NCI-H1417 treated with DMSO at 0.1 percent for 48 hours (cell line): Measurements from ENCODE around the gene XPO6.
"Not testable (repeated sequence)": the region's sequence is repeated elsewhere in the genome, so short reads cannot be mapped to it uniquely, and the experiment has no call there.

Experiments used
- DNase-seq: peaks from one replicate; lab custom pipeline; 2025; lab: John Stamatoyannopoulos, UW

Gene XPO6

GRCh38 chr16:28149011-28149888, 62.5 kb downstream of the XPO6 start:
- no peak for DNase-seq

DNA sequence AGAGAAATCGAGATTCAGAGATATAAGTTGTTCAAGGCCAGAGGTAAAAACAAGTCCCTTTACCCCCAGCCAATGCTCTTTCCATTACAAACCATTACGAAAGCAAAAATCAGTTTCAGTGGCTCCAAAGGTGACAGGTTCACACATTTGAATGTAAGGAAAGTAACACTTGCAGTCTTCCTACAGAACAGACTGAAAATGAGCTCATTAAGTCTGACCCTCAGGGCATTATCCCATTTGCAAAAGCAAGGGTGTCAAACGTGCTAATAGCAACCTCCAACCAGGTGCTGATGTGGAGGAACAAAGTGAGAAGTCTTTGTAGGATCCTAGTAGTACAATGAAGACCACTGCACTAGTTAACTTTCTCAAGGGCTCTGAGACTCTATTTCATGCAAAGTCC, 65.2 kb downstream of the XPO6 start:
- DNase-seq = no peak

- DNase-seq = no peak
These were observed 66.0 kb downstream of the XPO6 start for GRCh38 chr16:28145796-28146195.

DNA sequence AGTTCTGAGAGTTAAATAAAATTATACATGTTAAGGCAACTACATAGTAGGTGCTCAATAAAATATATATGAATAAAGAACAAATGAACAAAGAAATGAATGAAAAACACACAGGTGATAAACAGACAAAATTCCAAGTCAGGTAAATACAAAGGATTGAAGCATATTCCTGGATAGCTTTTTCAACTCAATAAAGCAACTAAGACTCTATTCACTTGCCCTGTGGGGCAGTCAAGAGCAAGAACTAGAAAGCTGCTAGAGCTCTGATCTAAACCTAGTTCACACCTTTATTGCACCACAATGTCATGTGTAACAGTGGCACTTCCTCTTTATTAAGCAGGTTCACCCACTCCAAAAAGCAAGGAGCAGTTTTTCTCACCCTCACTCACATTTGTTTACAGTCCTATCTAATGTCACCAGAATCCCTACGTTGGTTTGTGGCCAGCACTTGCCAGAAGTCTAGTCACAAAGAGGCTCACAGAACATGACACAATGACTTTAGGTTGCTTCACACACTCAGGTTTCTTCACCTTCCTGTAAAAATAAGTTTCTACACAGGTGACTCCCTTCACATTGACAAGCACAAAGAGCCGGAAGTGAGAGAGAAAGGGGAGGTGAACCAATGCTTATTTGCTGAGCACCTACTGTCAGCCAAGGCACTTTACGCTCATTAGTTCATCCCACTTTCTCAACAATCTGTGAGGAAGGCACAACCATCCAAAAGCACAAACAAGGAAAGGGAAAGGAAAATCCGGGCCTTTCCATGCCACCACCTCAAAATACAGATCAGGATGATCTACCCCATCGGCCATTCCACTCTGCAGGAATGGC, 70.8 kb downstream of the XPO6 start:
- DNase-seq = no peak

DNA sequence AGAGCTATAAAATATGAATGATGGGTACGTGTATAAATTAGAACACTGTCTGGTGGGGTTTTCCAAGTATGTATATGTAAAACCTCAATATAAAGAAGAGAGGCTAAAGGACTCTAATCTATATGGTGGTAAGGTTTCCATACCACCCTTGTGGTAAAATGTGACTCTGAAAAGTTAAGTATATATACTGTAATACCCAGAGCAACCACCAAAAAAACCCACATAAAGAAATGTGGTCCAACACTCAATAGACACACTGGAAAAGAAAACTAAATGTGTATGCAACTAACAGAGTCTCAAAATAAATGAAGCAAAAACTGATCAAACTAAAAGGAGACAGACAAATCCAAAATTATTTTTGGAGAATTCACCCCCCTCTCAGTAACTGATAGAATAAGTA, 72.2 kb downstream of the XPO6 start:
- DNase-seq = no peak

GRCh38 chr16:28136751-28137434, 74.9 kb downstream of the XPO6 start:
- DNase-seq = no peak

GRCh38 chr16:28133666-28134065, 78.1 kb downstream of the XPO6 start:
- DNase-seq = no peak

- no peak for DNase-seq
These were observed 79.9 kb downstream of the XPO6 start for GRCh38 chr16:28131743-28132393.

DNA sequence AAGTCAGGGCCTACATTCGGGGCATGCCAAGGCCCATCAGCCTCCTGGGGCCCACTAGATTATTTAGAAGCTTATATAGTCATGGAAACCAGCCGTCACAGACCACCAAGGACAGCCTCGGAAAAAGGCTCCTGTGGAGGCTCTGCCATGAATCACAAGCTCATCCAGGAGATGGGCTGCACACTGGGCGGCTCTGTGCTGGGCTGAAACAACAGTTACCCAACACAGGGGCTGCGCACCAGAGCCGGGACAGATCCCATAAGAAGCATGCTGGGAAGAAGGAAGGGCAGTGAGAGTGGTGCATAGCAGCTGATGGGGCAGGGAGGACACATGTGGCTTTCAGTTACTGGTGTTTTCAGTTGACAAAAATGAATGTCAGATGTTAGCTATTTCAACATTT, 80.6 kb downstream of the XPO6 start:
- DNase-seq = no peak

DNA sequence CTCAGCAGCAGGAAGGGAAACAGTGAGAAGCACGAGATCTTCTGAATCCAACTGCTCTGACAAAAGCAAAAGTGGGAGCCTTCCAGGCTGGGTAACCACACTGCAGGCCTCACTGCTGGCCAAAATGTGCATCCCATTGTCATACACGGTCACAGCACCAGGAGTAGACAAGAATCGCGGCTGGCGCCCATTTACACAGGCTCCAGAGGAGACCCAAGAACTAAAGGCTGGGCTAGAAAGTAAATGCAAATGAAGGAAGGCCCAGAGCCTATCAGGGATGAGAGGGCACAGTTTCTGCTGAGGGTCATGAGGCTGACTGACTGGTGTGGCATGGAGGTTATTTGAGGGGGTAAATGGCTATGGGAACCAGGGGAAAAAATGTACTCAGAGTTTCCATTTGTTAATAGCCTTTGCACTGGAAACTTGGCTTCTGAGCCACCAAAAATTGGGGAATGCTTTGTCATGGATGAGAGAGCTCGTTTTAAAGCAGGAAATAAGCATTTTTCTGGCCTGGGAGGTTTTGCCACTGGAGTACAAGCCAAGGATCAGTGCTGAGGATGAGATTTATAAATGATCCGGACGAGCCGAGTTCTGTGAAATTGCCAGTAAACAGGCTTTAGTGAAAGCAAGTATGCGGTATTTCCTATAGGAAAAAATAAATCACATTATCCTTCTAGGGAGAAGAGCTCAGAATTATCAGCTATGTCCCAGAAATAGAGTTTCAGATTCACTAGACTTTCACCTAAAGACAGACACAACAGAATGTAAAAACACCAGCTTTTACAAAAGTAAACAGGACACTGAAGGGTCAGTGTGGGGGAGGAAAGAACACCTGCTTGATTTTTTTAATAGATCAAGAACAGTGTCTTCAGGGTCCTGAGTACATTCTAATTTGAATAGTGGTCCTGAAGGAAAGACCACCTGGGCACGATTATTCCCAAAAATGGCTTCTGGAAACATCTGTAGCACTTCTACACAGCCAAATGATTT, 81.4 kb downstream of the XPO6 start:
- DNase-seq = no peak

DNA sequence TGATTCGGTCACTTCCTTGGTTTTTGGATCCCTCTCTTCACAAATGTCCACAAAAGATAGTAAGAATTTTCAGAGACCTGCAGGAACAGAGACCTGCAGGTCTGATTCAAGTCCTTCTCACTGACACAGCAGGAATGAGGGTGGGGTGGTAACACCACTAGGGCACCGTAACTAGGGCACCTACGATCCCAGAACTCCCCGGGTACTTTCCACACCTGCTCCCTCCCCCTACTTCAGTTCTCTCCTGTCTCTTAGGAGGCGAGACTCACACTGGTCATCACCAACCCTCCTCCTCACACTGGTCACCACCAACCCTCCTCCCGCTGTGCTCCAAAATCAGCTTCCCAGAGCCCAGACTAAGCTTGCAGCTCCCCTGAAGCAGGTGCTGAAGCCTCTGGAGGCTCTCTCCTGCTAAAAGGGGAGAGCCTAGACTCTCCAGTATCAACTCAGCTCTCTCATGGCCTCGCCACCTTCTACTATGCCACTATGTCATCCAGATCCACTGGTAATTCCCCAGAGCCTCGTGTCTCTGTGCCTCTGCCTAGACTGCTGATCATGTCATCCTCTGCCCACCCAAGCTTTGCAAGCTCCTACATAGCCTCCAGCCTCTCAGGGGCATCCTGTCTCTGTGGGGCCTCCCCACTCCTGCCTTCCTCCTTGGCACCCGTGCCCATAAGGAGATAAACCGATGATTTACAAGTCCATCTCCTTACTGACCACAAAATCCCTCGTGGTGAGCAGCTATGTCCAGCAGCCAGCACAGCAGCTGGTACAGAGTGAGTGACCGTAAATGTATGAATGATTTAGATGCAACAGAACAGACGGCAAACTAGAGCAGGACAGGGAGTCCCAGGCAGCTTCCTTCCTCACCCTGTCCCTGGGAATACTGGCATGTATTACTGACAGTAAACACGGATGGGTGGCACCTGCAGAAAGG, 84.8 kb downstream of the XPO6 start:
- no peak for DNase-seq

DNA sequence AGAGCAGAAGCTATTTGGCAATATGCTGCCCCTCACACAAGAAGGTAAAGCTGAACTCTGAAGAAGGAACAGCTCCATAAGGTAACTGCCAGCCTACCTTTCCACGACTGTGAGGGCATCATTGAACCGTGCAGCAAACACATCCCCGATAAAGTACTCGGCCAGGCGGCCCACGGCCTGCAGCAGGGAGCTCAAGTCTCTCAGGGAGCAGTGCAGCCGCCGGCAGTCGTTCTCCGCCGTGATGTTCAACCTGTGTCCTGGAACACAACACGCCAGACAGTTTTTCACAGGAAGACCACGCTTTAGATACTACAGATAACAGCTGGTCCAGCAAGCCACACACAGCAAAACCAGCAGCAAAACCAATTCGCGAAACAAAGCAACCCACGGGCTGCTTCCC, 86.2 kb downstream of the XPO6 start:
- DNase-seq = no peak

- DNase-seq = no peak
These were observed 90.2 kb downstream of the XPO6 start for GRCh38 chr16:28121527-28121926.

DNA sequence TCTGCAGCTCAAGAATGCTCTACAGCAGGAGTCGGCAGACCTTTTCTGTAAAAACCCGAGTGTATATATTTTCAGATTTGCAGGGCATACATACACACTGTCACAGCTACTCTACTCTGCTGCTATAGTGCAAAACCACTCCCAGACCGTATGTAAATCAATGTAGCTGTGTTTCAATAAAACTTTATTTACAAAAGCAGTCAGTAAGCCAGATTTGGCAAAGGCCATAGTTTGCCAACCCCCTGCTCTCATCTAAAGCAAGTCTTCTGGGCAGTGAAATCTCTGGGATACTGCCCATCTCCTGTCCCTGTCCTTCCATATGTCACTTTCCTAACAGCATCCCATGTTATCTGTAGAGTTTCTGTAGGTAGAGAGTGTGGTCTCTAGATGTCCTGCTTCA, 91.0 kb downstream of the XPO6 start:
- no peak for DNase-seq

DNA sequence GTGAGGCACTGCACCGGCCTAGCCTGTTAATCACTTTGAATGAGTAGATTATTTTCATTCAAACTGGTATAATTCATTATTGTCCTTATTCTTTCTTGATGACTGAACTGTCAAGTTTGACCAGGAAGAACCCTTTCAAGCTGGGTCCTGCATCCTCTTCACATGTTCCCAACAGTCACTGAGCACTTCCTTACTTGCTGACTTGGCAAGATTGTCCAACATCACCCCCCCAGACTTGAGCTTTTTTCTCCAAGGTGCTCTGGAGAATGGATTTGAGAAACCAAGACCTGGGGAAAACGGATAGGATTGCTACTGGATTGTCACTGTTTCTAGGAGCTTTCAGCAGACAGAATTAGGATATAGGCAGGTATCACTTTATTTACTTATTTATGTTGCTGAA, 93.1 kb downstream of the XPO6 start:
- DNase-seq = no peak

- no peak for DNase-seq
These were observed 94.6 kb downstream of the XPO6 start for GRCh38 chr16:28117168-28117565.

DNA sequence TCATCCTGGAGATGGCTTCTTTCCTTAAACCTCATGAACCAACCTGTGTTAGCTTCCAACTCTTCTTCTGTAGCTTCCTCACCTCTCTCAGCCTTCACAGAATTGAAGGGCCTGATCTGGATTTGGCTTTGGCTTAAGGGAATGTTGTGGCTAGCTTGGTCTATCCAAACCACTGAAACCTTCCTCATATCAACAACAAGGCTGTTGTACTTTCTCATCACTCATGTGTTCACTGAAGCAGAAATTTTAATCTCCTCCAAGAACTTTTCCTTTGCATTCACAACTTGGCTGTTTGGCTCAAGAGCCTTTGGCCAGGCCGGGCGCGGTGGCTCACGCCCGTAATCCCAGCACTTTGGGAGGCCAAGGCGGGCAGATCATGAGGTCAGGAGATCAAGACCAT, 95.9 kb downstream of the XPO6 start:
- not testable (repeated sequence) for DNase-seq

DNA sequence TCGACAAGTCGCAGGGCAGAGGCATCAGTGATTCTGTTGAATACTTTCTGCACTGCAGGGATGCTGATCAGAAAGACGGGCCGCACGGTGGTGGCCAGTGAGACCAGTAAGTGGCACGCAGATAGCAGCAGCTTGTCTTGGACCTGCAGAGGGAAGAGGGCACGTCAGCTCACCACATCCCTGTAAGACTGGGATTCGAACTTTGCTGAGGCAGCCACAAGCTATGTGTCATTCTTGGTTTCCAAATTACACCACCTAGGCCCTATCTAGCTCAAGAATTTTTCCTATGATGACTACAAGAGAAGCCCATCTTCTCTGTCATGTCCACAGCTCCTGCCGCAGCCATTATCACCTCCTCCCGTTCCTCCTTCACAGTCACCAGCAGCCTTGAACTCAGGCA, 98.9 kb downstream of the XPO6 start:
- no peak for DNase-seq

GRCh38 chr16:28110977-28111376, 100.8 kb downstream of the XPO6 start:
- DNase-seq = no peak

DNA sequence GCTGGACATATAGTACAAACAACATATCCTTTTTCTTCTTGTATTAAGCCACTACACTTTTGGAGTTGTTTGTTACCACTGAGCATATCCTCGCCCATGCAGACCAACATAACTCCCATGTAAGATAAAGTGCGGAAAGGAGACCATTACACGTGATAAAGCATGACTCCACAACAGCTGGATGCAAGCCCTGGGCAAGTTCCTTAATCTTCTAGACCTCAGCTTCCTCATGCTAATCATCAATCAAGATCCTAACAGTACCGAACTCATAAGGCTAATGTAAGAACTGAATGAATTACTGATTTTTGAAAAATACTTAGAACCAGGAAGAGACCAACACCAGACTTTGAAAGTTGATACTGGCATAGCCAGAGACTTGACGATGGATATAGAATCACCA, 101.3 kb downstream of the XPO6 start:
- no peak for DNase-seq
